HTERT RPE-1 (cell line): ENCODE results near the gene CASZ1.

ENCODE experiments used
- in situ Hi-C: fragments of 300-500 bp; cut with MboI; formaldehyde crosslinking; loops from 4 replicates; pipeline ENCODE4 v1.14.3; 2020; ENCODE audit warnings: low sequenced_read_pairs

The CASZ1 gene

GRCh38 chr1:10614377-10615225 is 181.8 kb downstream of the CASZ1 start:
- in situ Hi-C loops, result no loop called here

DNA sequence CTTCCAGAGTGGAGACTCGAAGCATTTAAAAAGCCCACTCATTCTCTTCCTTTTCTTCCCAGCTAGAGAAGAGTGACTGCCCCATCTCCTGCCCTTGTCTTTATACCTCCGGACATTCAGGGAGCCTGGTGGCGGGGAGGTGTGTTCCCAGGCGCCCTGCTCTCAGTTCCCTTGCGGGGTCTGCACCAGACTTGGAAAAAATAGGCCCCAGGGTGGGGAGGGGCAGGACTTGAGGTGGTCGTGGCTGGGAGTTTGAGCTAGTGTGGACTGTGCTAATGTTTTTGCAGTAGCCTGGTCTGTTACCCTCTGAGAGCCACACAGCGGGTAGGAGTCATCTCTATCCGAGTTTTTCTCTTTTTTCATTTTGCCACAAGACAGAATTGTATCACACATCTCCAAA is 182.6 kb downstream of the CASZ1 start:
- in situ Hi-C loops, result no loop called here

GRCh38 chr1:10613340-10613739 is 183.1 kb downstream of the CASZ1 start:
- in situ Hi-C loops, result no loop called here

GRCh38 chr1:10612436-10613160 is 183.8 kb downstream of the CASZ1 start:
- in situ Hi-C loops, result no loop called here

GRCh38 chr1:10610901-10611600 is 185.4 kb downstream of the CASZ1 start:
- in situ Hi-C loops, result no loop called here

GRCh38 chr1:10608690-10609089 is 187.8 kb downstream of the CASZ1 start:
- in situ Hi-C loops, result no loop called here

GRCh38 chr1:10607228-10607627 is 189.2 kb downstream of the CASZ1 start:
- in situ Hi-C loops, result no loop called here

DNA sequence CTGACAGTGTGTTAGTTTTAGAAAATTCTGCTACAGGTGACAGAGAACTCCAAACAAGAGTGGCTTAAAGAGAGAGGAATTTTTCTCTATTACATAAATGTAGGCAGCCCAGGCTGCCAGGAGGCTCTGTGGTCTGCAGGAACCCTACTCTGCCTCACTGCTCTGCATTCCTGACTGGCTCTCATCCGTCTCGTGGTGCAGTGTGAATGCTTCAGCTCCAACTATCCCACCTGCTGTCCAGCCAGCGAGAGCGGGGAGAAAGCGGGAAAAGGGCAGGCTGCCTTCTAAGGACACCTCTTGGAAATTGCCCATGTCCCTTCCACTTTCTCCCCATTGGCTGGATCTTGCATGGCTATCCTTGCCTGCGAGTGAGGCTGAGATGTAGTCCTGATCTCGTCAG is 190.4 kb downstream of the CASZ1 start:
- in situ Hi-C loops, result no loop called here

- in situ Hi-C loops, result no loop called here
Measured at GRCh38 chr1:10604966-10605365, 191.5 kb downstream of the CASZ1 start.

DNA sequence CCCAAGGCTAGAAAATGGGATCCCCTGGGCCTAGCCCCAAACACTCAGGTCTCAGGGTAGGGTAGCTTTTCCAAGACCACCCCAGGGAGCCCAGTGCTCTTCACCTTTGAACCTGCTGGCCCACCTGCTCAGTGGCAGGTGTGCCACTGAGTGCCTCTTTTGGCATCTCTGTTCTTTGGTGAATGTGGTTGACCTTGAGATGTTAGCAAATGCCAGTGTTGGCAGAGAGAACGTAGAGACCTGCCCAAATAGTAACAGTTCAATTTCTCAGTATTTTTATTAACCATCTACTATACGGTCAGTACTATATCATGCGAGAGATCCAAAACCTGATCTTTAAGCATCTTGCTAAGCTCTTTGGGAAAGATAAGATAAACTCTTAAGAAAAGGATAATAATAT is 193.5 kb downstream of the CASZ1 start:
- in situ Hi-C loops, result no loop called here

GRCh38 chr1:10601342-10602070 is 194.9 kb downstream of the CASZ1 start:
- in situ Hi-C loops, result no loop called here

GRCh38 chr1:10599194-10599861 is 197.1 kb downstream of the CASZ1 start:
- in situ Hi-C loops, result no loop called here

DNA sequence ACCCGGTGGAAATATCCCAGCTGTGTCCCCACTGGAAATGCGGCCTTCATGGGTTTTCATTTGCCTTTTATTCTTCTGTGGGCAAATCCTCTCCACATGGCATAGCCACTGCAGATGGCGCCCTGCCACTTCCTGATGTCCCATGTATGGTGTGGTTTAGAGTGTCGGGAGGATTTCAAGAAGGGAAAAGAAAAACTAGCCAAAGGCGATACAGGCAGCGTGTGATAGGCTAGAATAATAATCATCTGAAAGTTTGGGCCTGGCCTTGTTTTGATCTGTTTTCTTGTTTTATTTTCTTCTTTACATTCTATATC is 198.1 kb downstream of the CASZ1 start:
- in situ Hi-C loops, result no loop called here

- in situ Hi-C loops, result no loop called here
Measured at GRCh38 chr1:10597492-10598388, 198.7 kb downstream of the CASZ1 start.

- in situ Hi-C loops, result no loop called here
Measured at GRCh38 chr1:10596780-10597179, 199.7 kb downstream of the CASZ1 start.

GRCh38 chr1:10594595-10595223 is 201.7 kb downstream of the CASZ1 start:
- in situ Hi-C loops, result no loop called here

GRCh38 chr1:10593750-10594149 is 202.7 kb downstream of the CASZ1 start:
- in situ Hi-C loops, result no loop called here

DNA sequence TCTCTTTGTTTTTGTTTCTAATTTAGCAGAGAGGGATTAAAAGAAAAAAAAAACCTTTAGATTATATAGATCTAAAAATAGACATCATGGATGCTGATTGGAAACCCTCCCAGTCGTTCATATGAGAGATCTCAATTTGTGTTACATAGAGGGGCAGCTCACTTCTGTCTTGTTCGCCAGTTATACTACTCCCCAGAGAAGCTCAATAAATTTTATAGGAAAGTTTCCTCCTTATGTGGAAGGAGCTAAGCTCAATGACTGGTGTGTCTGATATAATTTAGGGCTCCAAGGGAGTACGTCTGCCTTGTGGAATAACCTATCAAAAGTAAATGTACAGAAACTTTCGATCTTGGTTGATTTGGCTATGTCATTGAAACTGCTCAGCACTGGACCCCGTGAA is 204.1 kb downstream of the CASZ1 start:
- in situ Hi-C loops, result no loop called here

GRCh38 chr1:10591010-10591409 is 205.4 kb downstream of the CASZ1 start:
- in situ Hi-C loops, result no loop called here
